Adrenal gland (tissue), 12 donors: ENCODE data around the gene NR2F1. TPM values are rescaled to one million over a fixed set of nuclear protein-coding genes. Genes with fewer than 3 reads are reported as not detected.
A peak's percentile ranks its signal among the peaks of the same experiment; 100 is the strongest.

Experiments used
- DNase-seq, 7 donors: peaks; one replicate each; pipeline ENCODE4 v3.0.0-alpha.2; 2019 to 2020
- H3K27ac ChIP-seq, 5 donors: fragments of 200-600 bp; sonication (generic) in 4 of 5; 1 replicate in 3 of 5; 2 replicates in 2 of 5; pipeline versions ENCODE4 v1.5.1 to v1.8.0; 2016 to 2020; ENCODE audit warnings: mild to moderate bottlenecking in 1 of 5
- H3K27me3 ChIP-seq: fragments of 200-600 bp; 2 replicates; pipeline ENCODE4 v1.8.0; 2021
- H3K36me3 ChIP-seq, 2 donors: fragments of 200-600 bp; replicated peaks in 1 of 2; 1 replicate in 1 of 2; 2 replicates in 1 of 2; pipeline versions ENCODE4 v1.5.1 to v1.8.0; 2018 to 2022
- H3K4me1 ChIP-seq, 2 donors: fragments of 200-600 bp; replicated peaks in 1 of 2; 1 replicate in 1 of 2; 2 replicates in 1 of 2; pipeline versions ENCODE4 v1.5.1 to v1.8.0; 2018 to 2021
- H3K4me3 ChIP-seq, 4 donors: fragments of 200-600 bp; sonication (generic) in 3 of 4; one replicate each; pipeline ENCODE4 v1.5.1; 2016 to 2018
- H3K9me3 ChIP-seq, 3 donors: fragments of 200-600 bp; sonication (generic) in 1 of 3; replicated peaks in 1 of 3; 1 replicate in 2 of 3; 2 replicates in 1 of 3; pipeline versions ENCODE4 v1.5.1 to v1.8.0; 2016 to 2021
- CTCF ChIP-seq, 6 experiments: fragments of 450-650 bp in 4 of 6; fragments of 200-600 bp in 2 of 6; sonication (generic) in 1 of 6; IDR thresholded peaks; 1 replicate in 5 of 6; 2 replicates in 1 of 6; pipeline versions ENCODE4 v1.5.1 to v1.8.0; 2016 to 2021; ENCODE audit warnings: antibody characterized with exemption in 6 of 6, mild to moderate bottlenecking in 2 of 6, moderate library complexity in 1 of 6
- WGBS, 4 donors: extraction: QIAGEN DNeasy Blood & Tissue Kit in 2 of 4; methylation state at CpG; one replicate each; pipeline versions ENCODE4 v1.1.5 to v1.1.7; 2013 to 2017; 5-methylcytosine and 5-hydroxymethylcytosine counted together
- intact Hi-C, 2 donors: fragments of 100-400 bp; cut with DNase I; formaldehyde crosslinking; loops; one replicate each; pipeline versions ENCODE4 v1.14.1 to v1.15.0; 2022 to 2023
- polyA plus RNA-seq, 3 donors: library from polyadenylated mRNA; stranded (reverse); fragments of 200-250 nt in 2 of 3; fragments of 350-450 nt in 1 of 3; fragmentation: Illumina TruSeq in 1 of 3; extraction: RNeasy Lipid Tissue Mini Kit (QIAGEN cat#74804) in 1 of 3; gene quantifications; one replicate each; pipeline ENCODE4 v1.2.3, GENCODE V29; 2013 to 2014
- total RNA-seq, 9 donors: library from RNA; depleted of rRNA in 4 of 9; stranded (reverse); fragments of >200 nt in 4 of 9; fragments of 120-200 nt in 1 of 9; fragmentation: NEBNext Ultra II Directional in 1 of 9; extraction: Animal tissue kit (Norgen Biotek cat#: 25700) in 1 of 9; gene quantifications; one replicate each; pipeline versions ENCODE4 v1.1.0 to v1.2.4, GENCODE V29; 2013 to 2023
- donor health status: healthy with polysubstance abuse.
- donor health status: Bipolar disorder and iron deficiency.
- donor health status: DM: yes; HTN: yes; CAD: no.
- donor health status: DM: no; HTN: no; CAD: no.
- donor health status: DM: no; HTN: no; CAD: no.
- donor health status: DM: yes; HTN: yes; CAD: no.

The NR2F1 gene
- total and polyA plus RNA-seq, 12 donors: 22.4 to 195 (median 68.2) TPM

GRCh38 chr5:93594591-93595419, 11.8 kb downstream of the NR2F1 start:
- WGBS, 4 donors: 60 to 81% (median 67%) methylated on average over 18 to 37 of the region's 37 CpGs

GRCh38 chr5:93595420-93596147, 12.6 kb downstream of the NR2F1 start:
- peak overlapping the region in 2 of 5 donors; percentile 68 to 76 for H3K27ac ChIP-seq
- WGBS, 4 donors: 67 to 76% (median 72%) methylated on average over 29 of the region's 29 CpGs
- peak in 1 of 7 donors; percentile 51 for DNase-seq
- no peak for TF ChIP-seq CTCF (IDR thresholded peaks at IDR 0.05)
- no peaks in the 10 kb centered on the region for H3K9me3 ChIP-seq
- H3K27me3 ChIP-seq: no peaks in the 10 kb centered on the region
- peak overlapping the region in 1 of 4 donors; percentile 36 for H3K4me3 ChIP-seq
- intact Hi-C loops: loop anchor here (10.0 kb wide), 2 partner anchors 199 to 319 kb away; no protein-coding TSS in a partner anchor
- H3K4me1 ChIP-seq: no peaks in the 10 kb centered on the region
- peaks cover 0 to 9% of the 10 kb centered on the region in 2 donors for H3K36me3 ChIP-seq

More at GRCh38 chr5:93594591-93595419, 11.8 kb downstream of the NR2F1 start:
- intact Hi-C loops: loop anchor here (10.0 kb wide), 2 partner anchors 200 to 320 kb away; no protein-coding TSS in a partner anchor
- H3K4me3 ChIP-seq: peak overlapping the region in 1 of 4 donors; percentile 36
- peaks cover 0 to 9% of the 10 kb centered on the region in 2 donors for H3K36me3 ChIP-seq
- H3K9me3 ChIP-seq: no peaks in the 10 kb centered on the region
- no peaks in the 10 kb centered on the region for H3K27me3 ChIP-seq
- TF ChIP-seq CTCF (IDR thresholded peaks at IDR 0.05): no peak
- DNase-seq: peak in 2 of 7 donors; percentile 17 to 52
- no peaks in the 10 kb centered on the region for H3K4me1 ChIP-seq
- H3K27ac ChIP-seq: peak overlapping the region in 3 of 5 donors; percentile 15 to 76 (median 68)

DNA sequence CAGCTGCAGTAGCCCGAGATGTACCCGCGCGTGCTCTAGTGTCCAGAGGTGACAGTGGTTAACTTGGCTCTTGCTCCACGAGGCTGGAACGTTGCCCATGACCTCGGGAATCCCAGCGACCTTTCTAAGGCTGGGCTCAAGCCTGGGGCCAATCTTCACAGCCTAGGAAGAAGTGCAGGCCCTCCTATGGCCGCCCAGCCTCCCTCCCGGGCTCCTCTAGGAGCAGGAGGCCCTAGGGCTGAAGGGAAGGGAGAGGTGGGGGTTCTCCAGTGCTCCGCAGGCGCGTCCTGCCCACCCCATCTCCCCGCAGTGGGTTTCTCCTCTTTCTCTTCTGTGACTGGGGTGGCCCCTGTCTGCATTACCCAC, 13.3 kb downstream of the NR2F1 start:
- H3K36me3 ChIP-seq: peaks cover 0 to 9% of the 10 kb centered on the region in 2 donors
- WGBS, 4 donors: 54 to 61% (median 59%) methylated on average over 12 to 14 of the region's 14 CpGs
- peak in 1 of 7 donors; percentile 53 for DNase-seq
- intact Hi-C loops: loop anchor here (10.0 kb wide), 2 partner anchors 199 to 319 kb away; no protein-coding TSS in a partner anchor
- no peaks in the 10 kb centered on the region for H3K9me3 ChIP-seq
- peak overlapping the region in 2 of 5 donors; percentile 21 to 76 for H3K27ac ChIP-seq
- H3K4me3 ChIP-seq: no peak overlapping the region
- H3K4me1 ChIP-seq: no peaks in the 10 kb centered on the region
- H3K27me3 ChIP-seq: no peaks in the 10 kb centered on the region
- TF ChIP-seq CTCF (IDR thresholded peaks at IDR 0.05): no peak
